Neural progenitor cell (in vitro differentiated cells): ENCODE data around the gene IQCE. TPM values are rescaled to one million over a fixed set of nuclear protein-coding genes. Genes with fewer than 3 reads are reported as not detected.

Experiments used
- DNase-seq: peaks from one replicate; pipeline ENCODE4 v3.0.0-alpha.2; 2016; ENCODE audit warnings: low spot score
- H2AFZ ChIP-seq: fragments of 200-600 bp; sonication (generic); replicated peaks from 2 replicates; pipeline ENCODE4 v1.6.1; 2016; ENCODE audit warnings: antibody characterized with exemption
- H3F3A ChIP-seq: fragments of 200-600 bp; sonication (generic); 2 replicates; pipeline ENCODE4 v1.6.1; 2016; ENCODE audit warnings: antibody characterized with exemption, low read depth
- H3K27ac ChIP-seq: fragments of 200-600 bp; sonication (generic); 2 replicates; pipeline ENCODE4 v1.5.1; 2016; ENCODE audit warnings: mild to moderate bottlenecking
- H3K27me3 ChIP-seq: fragments of 200-600 bp; sonication (generic); 2 replicates; pipeline ENCODE4 v1.6.1; 2016; ENCODE audit warnings: mild to moderate bottlenecking, moderate library complexity
- H3K36me3 ChIP-seq: fragments of 200-600 bp; sonication (generic); 2 replicates; pipeline ENCODE4 v1.5.1; 2016
- H3K4me1 ChIP-seq: fragments of 200-600 bp; sonication (generic); 2 replicates; pipeline ENCODE4 v1.6.1; 2016; ENCODE audit warnings: mixed run types
- H3K4me2 ChIP-seq: fragments of 200-600 bp; sonication (generic); 2 replicates; pipeline ENCODE4 v1.6.1; 2016
- H3K4me3 ChIP-seq: fragments of 200-600 bp; sonication (generic); 2 replicates; pipeline ENCODE4 v1.5.1; 2016
- H3K79me2 ChIP-seq: fragments of 200-600 bp; sonication (generic); 2 replicates; pipeline ENCODE4 v1.6.1; 2016; ENCODE audit warnings: low read depth
- H3K9ac ChIP-seq: fragments of 200-600 bp; sonication (generic); 2 replicates; pipeline ENCODE4 v1.6.1; 2016
- H3K9me3 ChIP-seq: fragments of 200-600 bp; sonication (generic); 2 replicates; pipeline ENCODE4 v1.5.1; 2016; ENCODE audit warnings: low read depth
- H4K20me1 ChIP-seq: fragments of 200-600 bp; sonication (generic); 2 replicates; pipeline ENCODE4 v1.6.1; 2016; ENCODE audit warnings: low read depth
- H3K27ac Mint-ChIP-seq: 3 replicates; pipeline ENCODE4 v1.8.0; 2021; ENCODE audit warnings: mixed read lengths
- H3K27me3 Mint-ChIP-seq: 2 replicates; pipeline ENCODE4 v1.8.0; 2022; ENCODE audit warnings: low read depth, mild to moderate bottlenecking, inconsistent platforms, moderate library complexity, mixed read lengths; ENCODE audit not compliant: insufficient read depth
- H3K36me3 Mint-ChIP-seq: 3 replicates; pipeline ENCODE4 v1.8.0; 2021; ENCODE audit warnings: mixed read lengths
- H3K4me1 Mint-ChIP-seq: 3 replicates; pipeline ENCODE4 v1.8.0; 2021; ENCODE audit warnings: mixed read lengths
- H3K4me3 Mint-ChIP-seq: 3 replicates; pipeline ENCODE4 v1.8.0; 2021; ENCODE audit warnings: mild to moderate bottlenecking, moderate library complexity, mixed read lengths
- H3K9me3 Mint-ChIP-seq: 3 replicates; pipeline ENCODE4 v1.8.0; 2020; ENCODE audit warnings: mixed read lengths
- EZH2 ChIP-seq: fragments of 200-600 bp; sonication (generic); IDR thresholded peaks from 2 replicates; pipeline ENCODE4 v1.6.1; 2017; ENCODE audit warnings: antibody characterized with exemption, mild to moderate bottlenecking, moderate library complexity
- EZH2phosphoT487 ChIP-seq: fragments of 200-600 bp; sonication (generic); IDR thresholded peaks from 2 replicates; pipeline ENCODE4 v1.6.1; 2017; ENCODE audit warnings: antibody characterized with exemption
- total RNA-seq: library from RNA; depleted of rRNA; stranded (reverse); fragments of >200 nt; gene quantifications from 2 replicates; pipeline ENCODE4 v1.2.3, GENCODE V29; 2015; ENCODE audit warnings: low replicate concordance
- TF ChIP-seq, protein P1 (sequence below): fragments of 200-600 bp; sonication (generic); IDR thresholded peaks from 2 replicates; pipeline ENCODE4 v1.5.1; 2017; ENCODE audit warnings: antibody characterized with exemption, mild to moderate bottlenecking

IQCE gene
- total RNA-seq, 1 donor from 2014 or later, result 4.6 TPM

DNA sequence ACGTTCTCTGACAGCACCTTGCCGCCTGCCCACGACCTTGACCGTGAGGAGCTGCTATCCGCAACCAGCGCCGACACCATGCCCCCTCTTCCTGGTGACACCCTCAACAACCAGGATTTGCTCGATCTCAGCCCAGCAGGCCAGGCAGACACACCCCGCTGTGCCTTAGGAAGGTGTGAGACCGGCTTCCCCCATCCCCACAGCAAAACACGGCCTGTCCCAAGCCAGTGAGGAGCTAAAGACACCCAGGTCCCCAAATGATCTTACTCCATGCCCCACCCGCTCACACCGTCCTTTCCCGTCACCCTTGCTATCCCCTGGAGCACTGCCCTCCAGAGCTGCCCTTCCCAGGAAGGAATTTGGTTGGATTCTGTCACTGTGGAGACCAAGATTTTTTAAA is 51.7 kb downstream of the IQCE start:
- H3K27ac ChIP-seq, result no peak overlapping the region
- H3K9ac ChIP-seq, result no peak overlapping the region
- H3K36me3 ChIP-seq, result no peaks in the 10 kb centered on the region
- no peak for DNase-seq
- H3K4me3 ChIP-seq, result no peak overlapping the region
- H3K4me1 ChIP-seq, result peaks cover 24% of the 10 kb centered on the region
- peaks cover 5% of the 10 kb centered on the region for H3K36me3 Mint-ChIP-seq
- no peaks in the 10 kb centered on the region for H3K9me3 Mint-ChIP-seq
- peaks cover 13% of the 10 kb centered on the region for H3F3A ChIP-seq
- no peak overlapping the region for H2AFZ ChIP-seq
- TF ChIP-seq, protein P1, sequence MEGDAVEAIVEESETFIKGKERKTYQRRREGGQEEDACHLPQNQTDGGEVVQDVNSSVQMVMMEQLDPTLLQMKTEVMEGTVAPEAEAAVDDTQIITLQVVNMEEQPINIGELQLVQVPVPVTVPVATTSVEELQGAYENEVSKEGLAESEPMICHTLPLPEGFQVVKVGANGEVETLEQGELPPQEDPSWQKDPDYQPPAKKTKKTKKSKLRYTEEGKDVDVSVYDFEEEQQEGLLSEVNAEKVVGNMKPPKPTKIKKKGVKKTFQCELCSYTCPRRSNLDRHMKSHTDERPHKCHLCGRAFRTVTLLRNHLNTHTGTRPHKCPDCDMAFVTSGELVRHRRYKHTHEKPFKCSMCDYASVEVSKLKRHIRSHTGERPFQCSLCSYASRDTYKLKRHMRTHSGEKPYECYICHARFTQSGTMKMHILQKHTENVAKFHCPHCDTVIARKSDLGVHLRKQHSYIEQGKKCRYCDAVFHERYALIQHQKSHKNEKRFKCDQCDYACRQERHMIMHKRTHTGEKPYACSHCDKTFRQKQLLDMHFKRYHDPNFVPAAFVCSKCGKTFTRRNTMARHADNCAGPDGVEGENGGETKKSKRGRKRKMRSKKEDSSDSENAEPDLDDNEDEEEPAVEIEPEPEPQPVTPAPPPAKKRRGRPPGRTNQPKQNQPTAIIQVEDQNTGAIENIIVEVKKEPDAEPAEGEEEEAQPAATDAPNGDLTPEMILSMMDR, result no peak
- no peak for TF ChIP-seq EZH2phosphoT487
- TF ChIP-seq EZH2, result no peak
- peaks cover 59% of the 10 kb centered on the region for H3K4me1 Mint-ChIP-seq
- H4K20me1 ChIP-seq, result no peaks in the 10 kb centered on the region
- H3K27me3 ChIP-seq, result no peaks in the 10 kb centered on the region
- H3K4me2 ChIP-seq, result no peak overlapping the region
- H3K4me3 Mint-ChIP-seq, result peak overlapping the region; percentile 6
- no peaks in the 10 kb centered on the region for H3K9me3 ChIP-seq
- H3K27me3 Mint-ChIP-seq, result peaks cover 11% of the 10 kb centered on the region
- no peaks in the 10 kb centered on the region for H3K79me2 ChIP-seq
- H3K27ac Mint-ChIP-seq, result peak overlapping the region; percentile 22

DNA sequence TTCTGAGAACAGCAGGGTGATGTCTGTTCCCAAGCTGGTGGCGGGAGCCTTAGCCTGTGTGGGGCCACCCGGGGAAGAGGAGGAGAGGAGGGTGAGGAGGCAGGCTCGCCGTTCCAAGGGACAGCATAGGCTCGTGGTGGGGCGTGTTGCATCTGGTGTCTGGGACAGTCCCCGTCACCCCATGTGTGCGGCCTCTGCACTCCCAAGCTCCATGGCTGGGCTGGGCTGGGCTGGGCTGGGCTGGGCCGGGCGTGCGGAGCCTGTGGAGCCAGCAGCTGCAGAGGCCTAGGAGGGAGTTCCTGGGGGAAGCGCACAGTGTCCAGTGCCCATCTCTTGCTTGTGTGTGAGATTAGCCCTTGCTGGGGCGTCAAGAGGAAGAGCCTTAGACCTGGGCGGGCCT is 52.1 kb downstream of the IQCE start:
- H4K20me1 ChIP-seq, result no peaks in the 10 kb centered on the region
- TF ChIP-seq EZH2phosphoT487 (no peak), EZH2 (no peak)
- TF ChIP-seq, protein P1, result no peak
- Mint-ChIP-seq H3K9me3 (no peaks in the 10 kb centered on the region), H3K36me3 (peaks cover 5% of the 10 kb centered on the region), H3K27ac (peak overlapping the region; percentile 22), H3K27me3 (peaks cover 11% of the 10 kb centered on the region), H3K4me1 (peaks cover 59% of the 10 kb centered on the region), H3K4me3 (peak overlapping the region; percentile 6)
- H3K9me3 ChIP-seq, result no peaks in the 10 kb centered on the region
- no peaks in the 10 kb centered on the region for H3K27me3 ChIP-seq
- H3K4me2 ChIP-seq, result no peak overlapping the region
- no peak overlapping the region for H2AFZ ChIP-seq
- H3K4me1 ChIP-seq, result peaks cover 24% of the 10 kb centered on the region
- no peaks in the 10 kb centered on the region for H3K79me2 ChIP-seq
- H3K4me3 ChIP-seq, result no peak overlapping the region
- DNase-seq, result no peak
- H3F3A ChIP-seq, result peaks cover 13% of the 10 kb centered on the region
- H3K27ac ChIP-seq, result no peak overlapping the region
- H3K9ac ChIP-seq, result no peak overlapping the region
- no peaks in the 10 kb centered on the region for H3K36me3 ChIP-seq

DNA sequence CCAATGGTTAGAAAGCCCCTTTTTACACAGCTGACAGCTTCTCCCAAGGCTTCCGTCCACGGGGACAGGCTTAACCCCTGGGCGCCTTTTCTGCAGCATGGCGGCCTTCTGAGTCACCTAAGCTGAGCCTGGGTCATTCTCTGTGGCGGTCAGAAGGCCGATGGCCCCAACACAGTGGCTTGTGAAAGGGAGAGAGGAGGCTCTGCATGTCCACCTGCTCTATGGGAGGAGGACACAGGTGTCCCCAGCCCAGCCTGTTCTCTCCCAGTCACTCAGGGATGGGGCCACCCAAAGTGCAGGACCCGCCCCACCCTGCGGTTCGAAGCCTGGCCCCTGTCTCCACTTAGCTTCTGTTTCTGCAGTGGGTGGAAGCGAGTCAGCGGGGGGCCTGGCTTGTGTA is 52.6 kb downstream of the IQCE start:
- H3K4me3 Mint-ChIP-seq, result no peak overlapping the region
- peaks cover 60% of the 10 kb centered on the region for H3K4me1 Mint-ChIP-seq
- no peaks in the 10 kb centered on the region for H3K36me3 ChIP-seq
- no peak for DNase-seq
- no peak overlapping the region for H3K27ac ChIP-seq
- H3K9ac ChIP-seq, result no peak overlapping the region
- H3K9me3 Mint-ChIP-seq, result no peaks in the 10 kb centered on the region
- TF ChIP-seq, protein P1, result no peak
- TF ChIP-seq EZH2phosphoT487 (no peak), EZH2 (no peak)
- peaks cover 25% of the 10 kb centered on the region for H3K4me1 ChIP-seq
- H3K9me3 ChIP-seq, result no peaks in the 10 kb centered on the region
- H3K27ac Mint-ChIP-seq, result no peak overlapping the region
- peaks cover 5% of the 10 kb centered on the region for H3K36me3 Mint-ChIP-seq
- no peak overlapping the region for H3K4me2 ChIP-seq
- H3K79me2 ChIP-seq, result no peaks in the 10 kb centered on the region
- no peak overlapping the region for H3K4me3 ChIP-seq
- no peaks in the 10 kb centered on the region for H4K20me1 ChIP-seq
- peaks cover 13% of the 10 kb centered on the region for H3F3A ChIP-seq
- H3K27me3 Mint-ChIP-seq, result peaks cover 8% of the 10 kb centered on the region
- H3K27me3 ChIP-seq, result no peaks in the 10 kb centered on the region
- no peak overlapping the region for H2AFZ ChIP-seq
